GM18508 (cell line): ENCODE results near the gene IFNL3.

ENCODE experiments used
- ATAC-seq: cut with Tn5 transposase; IDR thresholded peaks from one replicate; pipeline ENCODE4 v1.9.1; 2021; ENCODE audit warnings: moderate number of reproducible peaks; ENCODE audit not compliant: insufficient read depth, unreplicated experiment

IFNL3 gene

DNA sequence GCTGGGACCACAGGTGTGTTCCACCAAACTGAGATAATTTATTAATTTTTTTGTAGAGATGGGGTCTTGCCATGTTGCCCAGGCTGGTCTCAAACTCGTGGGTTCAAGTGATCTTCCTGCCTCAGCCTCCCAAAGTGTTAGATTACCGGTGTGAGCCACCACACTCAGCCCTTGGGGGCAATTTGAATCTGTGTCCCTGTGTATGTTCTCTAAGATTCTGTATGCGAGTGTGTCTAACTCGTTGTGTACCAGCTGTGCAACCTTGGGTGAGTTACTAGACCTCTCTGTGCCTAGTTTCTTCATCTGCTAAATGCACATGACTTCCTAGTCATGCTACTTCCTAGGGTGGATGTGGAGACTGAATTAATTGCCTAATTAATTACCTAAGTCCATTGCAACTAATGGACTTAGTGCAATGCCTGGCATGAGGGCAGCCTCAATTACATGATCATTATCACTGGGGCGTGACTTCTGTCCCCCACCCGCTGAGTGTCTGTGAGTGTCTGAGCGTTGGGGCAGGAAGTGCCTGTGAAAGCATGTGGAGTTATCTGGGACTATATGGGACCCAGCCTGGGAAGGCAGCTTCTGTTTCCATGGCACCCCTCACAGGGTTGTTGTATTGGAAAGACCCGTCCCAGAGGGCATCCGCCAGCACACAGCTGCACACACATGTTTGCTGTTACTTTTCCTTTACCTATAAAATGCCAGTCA is 49.8 kb downstream of the IFNL3 start:
- ATAC-seq, result no peak

DNA sequence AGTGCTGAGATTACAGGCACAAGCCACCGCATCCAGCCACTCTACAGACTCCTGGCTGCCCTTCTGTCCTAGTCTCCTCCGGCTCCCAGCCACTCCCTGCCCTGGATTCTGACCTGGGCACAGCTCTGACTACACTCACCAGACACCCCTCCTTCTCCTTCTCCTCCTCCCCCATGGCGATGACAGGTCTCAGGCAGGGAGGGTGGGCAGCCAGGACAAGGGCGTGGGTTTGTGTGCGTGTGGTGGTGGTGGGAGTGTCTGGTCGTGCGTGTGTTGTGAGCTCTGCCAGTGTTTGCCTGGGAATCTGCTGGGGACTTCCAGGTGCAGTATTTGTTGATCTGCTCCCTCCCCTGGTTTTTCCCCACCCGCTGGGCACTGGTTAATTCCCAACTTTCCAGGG is 51.0 kb downstream of the IFNL3 start:
- ATAC-seq, result no peak
